Esophagus (tissue), 2 donors: Measurements from ENCODE around the gene FIGNL2. TPM values are rescaled to one million over a fixed set of nuclear protein-coding genes. Genes with fewer than 3 reads are reported as not detected.
"Not testable (repeated sequence)": the region's sequence is repeated elsewhere in the genome, so short reads cannot be mapped to it uniquely, and the experiment has no call there.

ENCODE experiments used
- H3K27ac ChIP-seq, 2 donors: one replicate each; pipeline ENCODE4 v1.5.1; 2013; ENCODE audit warnings: low read depth in 2 of 2, mild to moderate bottlenecking in 2 of 2, inconsistent platforms in 1 of 2, low read length in 1 of 2, moderate library complexity in 1 of 2
- H3K27me3 ChIP-seq, 2 donors: one replicate each; pipeline ENCODE4 v1.6.1; 2013; ENCODE audit warnings: low read length in 2 of 2, control low read depth in 1 of 2, mild to moderate bottlenecking in 1 of 2; ENCODE audit not compliant: insufficient read depth in 2 of 2, control insufficient read depth in 1 of 2
- H3K36me3 ChIP-seq, 2 donors: one replicate each; pipeline ENCODE4 v1.6.1; 2013; ENCODE audit warnings: low read length in 1 of 2; ENCODE audit not compliant: control insufficient read depth in 2 of 2, insufficient read depth in 2 of 2
- H3K4me1 ChIP-seq, 2 donors: one replicate each; pipeline ENCODE4 v1.6.1; 2013; ENCODE audit warnings: low read length in 1 of 2; ENCODE audit not compliant: control insufficient read depth in 2 of 2, insufficient read depth in 2 of 2
- H3K4me3 ChIP-seq, 2 donors: one replicate each; pipeline ENCODE4 v1.5.1; 2013; ENCODE audit warnings: low read length in 2 of 2, mild to moderate bottlenecking in 2 of 2, low read depth in 1 of 2, moderate library complexity in 1 of 2
- H3K9me3 ChIP-seq, 2 donors: one replicate each; pipeline ENCODE4 v1.6.1; 2013; ENCODE audit warnings: mild to moderate bottlenecking in 2 of 2, low read depth in 1 of 2, low read length in 1 of 2, moderate library complexity in 1 of 2; ENCODE audit not compliant: control insufficient read depth in 2 of 2, insufficient read depth in 1 of 2
- WGBS, 2 donors: extraction: QIAGEN DNeasy Blood & Tissue Kit; methylation state at CpG; one replicate each; pipeline ENCODE4 v1.1.7; 2013; 5-methylcytosine and 5-hydroxymethylcytosine counted together
- polyA plus RNA-seq, 2 donors: library from polyadenylated mRNA; stranded (reverse); fragments of 200-250 nt; gene quantifications; one replicate each; pipeline ENCODE4 v1.2.3, GENCODE V29; 2013
- donor health status: healthy with polysubstance abuse.
- donor health status: Bipolar disorder and iron deficiency.

The FIGNL2 gene
- polyA plus RNA-seq, 2 donors = 0.06 to 0.08 TPM

DNA sequence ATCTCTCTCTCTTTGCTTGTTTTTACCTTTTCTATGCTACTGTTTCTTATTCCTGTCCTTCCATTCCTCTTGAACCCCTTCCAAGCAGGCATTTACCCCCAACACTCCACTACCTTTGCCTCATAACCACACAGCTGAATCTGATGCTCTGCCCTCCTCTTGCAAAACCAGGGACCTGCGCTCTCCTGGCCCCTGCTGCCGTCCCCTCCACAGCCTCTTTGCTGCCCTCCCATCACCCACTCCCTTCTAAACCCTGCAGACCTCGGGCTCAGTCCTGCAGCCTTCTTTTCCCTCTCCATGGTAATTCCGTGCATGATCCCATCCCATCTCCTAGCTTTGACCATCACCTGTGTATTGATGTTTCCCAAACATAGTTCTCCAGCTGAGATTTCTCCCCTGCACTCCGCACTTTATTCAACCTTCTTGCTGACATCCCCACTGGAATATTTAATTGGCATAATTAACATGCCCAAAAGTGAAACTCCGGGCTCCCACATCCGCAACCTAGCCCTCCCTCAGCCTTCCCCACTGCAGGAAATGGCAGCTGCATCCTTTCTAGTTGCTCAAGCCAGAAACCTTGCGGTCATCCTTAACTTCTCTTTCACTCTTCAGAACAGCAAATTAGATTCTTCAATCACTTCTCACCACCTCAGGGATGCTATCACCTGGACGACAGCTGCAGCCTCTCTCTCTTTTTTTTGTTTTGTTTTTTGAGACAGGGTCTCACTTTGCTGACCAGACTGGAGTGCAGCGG is 16.0 kb downstream of the FIGNL2 start:
- Histone ChIP-seq H3K4me1 (peaks cover 0 to 2% of the 10 kb centered on the region in 2 donors), H3K27me3 (no peaks in the 10 kb centered on the region), H3K9me3 (no peaks in the 10 kb centered on the region), H3K36me3 (no peaks in the 10 kb centered on the region), H3K27ac (no peak overlapping the region), H3K4me3 (no peak overlapping the region)
- WGBS, 2 donors = 43% methylated on average over 10 of the region's 10 CpGs

DNA sequence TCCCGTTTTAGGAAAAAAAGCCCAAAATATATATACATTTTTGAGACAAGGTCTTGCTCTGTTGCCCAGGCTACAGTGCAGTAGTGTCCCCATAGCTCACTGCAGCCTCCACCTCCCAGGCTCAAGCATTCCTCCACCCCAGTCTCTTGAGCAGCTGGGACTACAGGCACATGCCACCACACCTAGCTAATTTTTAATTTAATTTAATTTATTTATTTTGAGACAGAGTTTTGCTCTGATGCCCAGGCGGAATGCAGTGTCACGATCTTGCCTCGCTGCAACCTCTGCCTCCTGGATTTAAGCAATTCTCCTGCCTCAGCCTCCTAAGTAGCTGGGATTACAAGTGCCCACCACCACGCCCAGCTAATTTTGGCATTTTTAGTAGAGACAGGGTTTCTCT is 16.7 kb downstream of the FIGNL2 start:
- not testable (repeated sequence) for H3K36me3 ChIP-seq, H3K27ac ChIP-seq, H3K27me3 ChIP-seq, H3K4me1 ChIP-seq, H3K4me3 ChIP-seq, H3K9me3 ChIP-seq
- 69 to 70% methylated on average over 5 of the region's 5 CpGs for whole genome bisulfite sequencing, 2 donors

DNA sequence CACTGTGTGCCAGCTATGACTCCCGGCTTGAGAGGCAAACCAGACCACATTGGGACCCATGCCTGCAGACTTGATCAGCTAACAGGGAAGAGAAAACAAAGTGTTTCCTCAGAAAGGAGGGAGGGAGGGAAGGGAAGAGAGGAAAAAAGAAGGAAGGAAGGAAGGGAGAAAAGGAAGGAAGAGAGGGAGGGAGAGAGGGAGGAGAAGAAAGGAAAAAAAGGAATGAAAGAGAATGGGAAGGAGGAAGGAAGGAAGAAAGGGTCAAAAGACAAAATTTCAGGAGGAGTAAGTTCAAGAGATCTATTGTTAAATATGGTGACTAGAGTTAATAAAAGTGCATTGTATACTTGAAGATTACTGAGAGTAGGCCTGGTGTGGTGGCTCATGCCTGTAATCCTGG is 18.9 kb downstream of the FIGNL2 start:
- H3K27me3 ChIP-seq = no peaks in the 10 kb centered on the region
- no peak overlapping the region for H3K4me3 ChIP-seq
- H3K9me3 ChIP-seq = no peaks in the 10 kb centered on the region
- peaks cover 0 to 2% of the 10 kb centered on the region in 2 donors for H3K4me1 ChIP-seq
- H3K36me3 ChIP-seq = no peaks in the 10 kb centered on the region
- 67% methylated on average over 1 of the region's 1 CpG for WGBS, 2 donors
- no peak overlapping the region for H3K27ac ChIP-seq

DNA sequence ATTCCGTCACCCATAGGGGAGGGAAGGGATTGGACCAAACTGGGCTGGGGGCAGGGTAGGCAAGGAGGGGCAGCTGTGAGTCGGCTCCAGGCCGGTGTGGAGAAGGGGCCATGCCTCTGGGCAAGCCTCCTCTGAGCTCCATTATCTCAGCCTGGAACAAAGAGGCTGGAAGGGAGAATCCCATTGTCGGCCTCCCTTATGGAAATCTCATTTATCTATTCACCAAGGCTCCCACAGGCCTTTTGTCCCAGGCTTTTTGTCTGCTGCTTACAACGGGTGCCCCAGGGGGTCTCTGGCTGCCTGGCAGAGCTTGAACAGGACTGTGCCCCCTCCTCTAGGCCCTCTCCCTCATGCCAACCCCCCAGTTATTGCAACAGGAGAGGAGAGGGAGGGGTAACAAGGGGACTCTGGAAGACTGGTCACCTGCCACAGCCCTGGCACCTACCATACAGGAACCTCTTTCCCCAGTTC is 19.5 kb downstream of the FIGNL2 start:
- Histone ChIP-seq H3K27ac (no peak overlapping the region), H3K36me3 (no peaks in the 10 kb centered on the region), H3K27me3 (no peaks in the 10 kb centered on the region), H3K4me3 (no peak overlapping the region), H3K9me3 (no peaks in the 10 kb centered on the region), H3K4me1 (peaks cover 0 to 2% of the 10 kb centered on the region in 2 donors)
- 69 to 72% methylated on average over 5 of the region's 5 CpGs for WGBS, 2 donors

DNA sequence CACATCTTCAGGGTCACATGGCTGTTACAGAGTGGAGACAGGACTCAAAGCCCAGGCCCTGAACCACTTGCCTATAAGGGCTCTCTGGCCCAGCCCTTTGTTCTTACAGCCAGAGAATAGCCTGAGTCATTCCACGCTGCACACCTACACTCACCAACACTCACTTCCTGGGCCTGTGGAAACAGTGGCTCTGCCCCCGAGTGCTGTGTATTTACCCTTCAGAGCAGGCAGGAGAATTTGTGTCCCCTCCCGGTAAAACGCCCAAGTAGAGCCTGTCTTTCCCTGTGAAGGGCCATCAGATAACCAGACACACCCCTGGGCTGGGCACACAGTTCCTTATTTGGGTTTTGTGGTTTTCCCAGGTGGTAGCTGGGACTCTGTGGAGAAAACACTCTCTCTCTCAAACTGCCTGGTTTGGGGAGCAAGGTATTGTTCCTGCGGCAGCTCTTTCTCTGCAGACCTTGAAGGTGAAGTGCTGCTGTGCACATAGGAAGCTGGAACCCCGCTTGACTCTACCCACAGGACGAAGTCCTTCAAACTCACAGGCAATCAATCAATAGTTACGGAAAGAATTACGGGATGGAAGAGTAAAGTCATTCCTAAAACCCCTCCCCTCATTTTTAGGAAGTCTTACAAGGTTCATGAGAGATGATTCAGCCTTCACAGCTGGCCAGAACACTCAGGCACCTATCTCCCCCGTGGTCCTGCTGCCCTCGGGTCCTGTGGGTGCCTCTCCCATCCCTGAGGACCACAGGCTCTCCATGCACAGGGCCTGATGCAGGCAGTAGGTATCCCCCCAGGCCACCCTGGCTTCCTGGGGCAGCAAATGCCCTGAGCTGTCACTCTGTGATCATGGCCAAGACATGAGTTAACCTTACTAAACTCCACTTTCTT is 20.3 kb downstream of the FIGNL2 start:
- no peaks in the 10 kb centered on the region for H3K4me1 ChIP-seq
- 30 to 53% methylated on average over 11 of the region's 11 CpGs for WGBS, 2 donors
- no peaks in the 10 kb centered on the region for H3K36me3 ChIP-seq
- no peak overlapping the region for H3K4me3 ChIP-seq
- H3K9me3 ChIP-seq = no peaks in the 10 kb centered on the region
- H3K27me3 ChIP-seq = no peaks in the 10 kb centered on the region
- no peak overlapping the region for H3K27ac ChIP-seq

DNA sequence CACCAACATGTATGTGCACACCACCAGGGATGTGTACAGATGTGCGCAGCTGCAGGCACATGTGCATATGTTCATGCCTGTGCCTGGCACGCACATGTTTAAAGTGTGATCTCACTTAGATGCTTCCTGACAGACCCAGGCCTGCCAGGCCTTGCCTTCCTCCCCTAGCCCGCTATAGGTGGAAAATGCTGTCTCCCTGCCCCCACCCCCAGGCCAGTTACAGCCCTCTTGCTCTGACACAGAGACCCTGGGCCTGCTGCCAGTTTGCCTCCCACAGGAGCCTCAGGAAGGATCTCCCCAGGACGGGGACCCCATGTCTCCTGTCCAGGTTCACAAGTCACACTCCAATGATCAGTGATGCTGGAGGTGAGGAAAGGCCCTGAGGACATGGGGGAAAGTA is 21.6 kb downstream of the FIGNL2 start:
- no peak overlapping the region for H3K4me3 ChIP-seq
- H3K4me1 ChIP-seq = no peaks in the 10 kb centered on the region
- H3K9me3 ChIP-seq = no peaks in the 10 kb centered on the region
- H3K27ac ChIP-seq = no peak overlapping the region
- no peaks in the 10 kb centered on the region for H3K36me3 ChIP-seq
- H3K27me3 ChIP-seq = no peaks in the 10 kb centered on the region
- 68 to 81% methylated on average over 4 of the region's 4 CpGs for WGBS, 2 donors

DNA sequence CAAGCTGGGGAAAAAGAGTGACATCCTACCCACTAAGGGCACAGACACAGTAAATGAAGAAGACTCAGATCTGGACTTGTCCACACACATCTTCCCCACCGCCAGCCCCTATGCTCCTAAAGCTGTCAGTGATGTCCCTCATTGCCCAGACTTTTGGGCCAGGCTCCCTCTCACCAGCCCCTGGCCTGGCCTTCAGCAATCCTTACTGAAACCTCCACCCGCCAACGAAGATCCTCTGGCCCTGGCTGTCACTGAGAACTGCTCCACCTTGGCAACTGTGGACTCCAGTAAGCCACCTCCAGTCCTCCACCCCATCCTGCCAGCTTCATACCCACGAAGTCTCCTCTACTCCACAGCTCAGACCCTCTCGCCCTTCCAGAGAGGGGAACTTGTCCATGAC is 23.3 kb downstream of the FIGNL2 start:
- Histone ChIP-seq H3K4me3 (no peak overlapping the region), H3K4me1 (peaks cover 0 to 8% of the 10 kb centered on the region in 2 donors), H3K27ac (no peak overlapping the region), H3K9me3 (no peaks in the 10 kb centered on the region), H3K27me3 (no peaks in the 10 kb centered on the region), H3K36me3 (no peaks in the 10 kb centered on the region)
- 82% methylated on average over 5 of the region's 5 CpGs for WGBS, 2 donors

DNA sequence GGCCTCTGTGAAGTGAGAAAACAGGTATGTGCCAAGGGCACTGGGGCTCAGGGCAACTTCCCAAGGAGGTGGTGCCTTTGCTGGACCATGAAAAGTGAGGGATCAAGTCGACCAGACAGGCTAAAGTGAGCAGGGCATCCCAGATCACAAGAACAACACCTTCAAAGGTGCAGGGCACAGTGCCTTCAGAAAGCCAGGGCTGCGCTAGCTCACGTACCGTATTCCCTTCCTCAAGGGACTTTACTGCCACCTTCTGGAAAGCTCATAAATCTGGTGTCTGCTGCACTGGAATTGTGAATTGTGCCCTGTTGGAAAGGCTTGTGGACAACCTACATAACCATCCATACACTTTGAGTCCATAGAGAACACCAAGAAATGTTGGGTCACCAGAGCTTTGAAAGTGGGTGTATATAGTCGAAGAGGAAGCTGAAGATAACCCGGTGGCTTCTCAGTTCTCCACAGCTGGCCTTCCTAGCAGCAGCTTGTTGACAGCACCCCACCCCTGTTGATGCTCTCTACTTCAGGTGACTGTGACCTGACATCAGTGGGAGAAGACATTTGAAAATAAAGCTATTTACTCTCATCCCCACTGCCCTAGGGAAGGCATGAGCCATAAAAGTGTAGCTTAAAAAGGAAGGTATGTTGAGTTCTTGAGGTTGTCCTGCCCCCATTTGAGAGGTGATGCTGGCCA is 24.5 kb downstream of the FIGNL2 start:
- WGBS, 2 donors = 19 to 27% methylated on average over 6 of the region's 6 CpGs
- H3K4me1 ChIP-seq = peaks cover 0 to 9% of the 10 kb centered on the region in 2 donors

DNA sequence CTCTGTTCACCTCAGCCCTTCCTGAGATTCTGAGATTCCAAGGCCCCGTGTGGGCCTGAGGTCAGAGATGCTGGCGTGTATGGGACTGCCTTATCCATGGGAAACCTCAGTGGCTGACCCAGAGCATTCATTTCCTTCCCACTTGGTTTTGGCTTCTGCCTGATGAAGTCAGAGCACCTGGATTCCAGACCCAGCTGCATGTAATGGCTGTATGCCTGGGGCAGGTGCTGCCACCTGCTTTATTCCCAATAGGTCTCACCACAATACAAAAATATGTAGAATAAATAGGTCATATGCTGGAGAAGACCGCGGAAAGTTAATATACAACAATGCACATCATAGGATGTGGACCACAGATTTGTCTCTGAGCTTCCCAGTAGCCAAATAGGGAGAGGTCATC is 25.6 kb downstream of the FIGNL2 start:
- 84 to 95% methylated on average over 4 of the region's 4 CpGs for WGBS, 2 donors
- Histone ChIP-seq H3K27me3 (no peaks in the 10 kb centered on the region), H3K27ac (no peak overlapping the region), H3K9me3 (no peaks in the 10 kb centered on the region), H3K4me3 (no peak overlapping the region), H3K4me1 (peaks cover 0 to 9% of the 10 kb centered on the region in 2 donors), H3K36me3 (no peaks in the 10 kb centered on the region)

More for the DNA sequence above, 24.5 kb downstream of the FIGNL2 start:
- no peaks in the 10 kb centered on the region for H3K9me3 ChIP-seq
- H3K4me3 ChIP-seq = no peak overlapping the region
- no peak overlapping the region for H3K27ac ChIP-seq
- no peaks in the 10 kb centered on the region for H3K27me3 ChIP-seq
- H3K36me3 ChIP-seq = no peaks in the 10 kb centered on the region
